Hepatic stellate cell (primary cell): Measurements from ENCODE around the gene LY6G6D.
A peak's percentile ranks its signal among the peaks of the same experiment; 100 is the strongest.
"Not testable (repeated sequence)": the region's sequence is repeated elsewhere in the genome, so short reads cannot be mapped to it uniquely, and the experiment has no call there.

Experiments
- DNase-seq: peaks from one replicate; pipeline ENCODE4 v3.0.0; 2011; ENCODE audit warnings: low spot score

LY6G6D gene

DNA sequence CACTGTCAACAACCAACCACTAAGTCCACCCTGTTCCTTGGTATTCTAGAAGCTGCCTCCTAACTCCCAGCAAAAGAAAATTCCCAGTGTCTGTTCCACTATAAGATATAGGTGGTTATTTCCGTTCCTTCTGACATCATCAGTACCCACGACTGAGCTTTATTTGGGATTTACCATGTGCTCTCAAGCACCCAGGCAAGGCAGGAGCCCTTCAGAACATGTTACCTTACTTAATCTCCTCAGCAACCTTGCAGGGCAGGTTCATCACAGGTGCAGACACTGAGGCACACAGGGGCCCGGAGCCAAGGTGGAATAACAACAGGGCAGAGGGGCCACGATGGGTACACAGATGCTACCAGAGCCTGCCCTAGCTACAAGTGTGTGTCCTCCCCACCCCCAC is 22.8 kb upstream of the LY6G6D start:
- no peak for DNase-seq

DNA sequence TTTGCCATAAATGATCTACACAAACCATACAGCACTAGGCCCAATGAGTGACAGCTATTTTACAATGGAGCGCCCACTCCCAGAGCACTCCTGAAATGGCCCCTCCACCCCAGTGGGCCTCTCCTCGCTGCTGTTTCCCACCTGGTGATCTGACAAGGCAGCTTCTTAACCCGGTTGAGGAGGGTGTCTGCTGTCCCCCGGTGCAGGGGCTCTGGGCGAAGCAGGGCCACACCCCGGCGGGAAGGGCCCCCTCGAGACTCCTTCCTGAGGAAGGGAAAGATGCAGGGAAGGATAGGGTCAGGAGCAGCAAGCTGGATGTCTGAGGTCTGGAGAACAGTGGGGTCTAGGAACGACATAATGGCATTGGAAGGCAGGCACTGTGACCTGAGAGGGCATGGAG is 22.3 kb upstream of the LY6G6D start:
- DNase-seq = no peak

DNA sequence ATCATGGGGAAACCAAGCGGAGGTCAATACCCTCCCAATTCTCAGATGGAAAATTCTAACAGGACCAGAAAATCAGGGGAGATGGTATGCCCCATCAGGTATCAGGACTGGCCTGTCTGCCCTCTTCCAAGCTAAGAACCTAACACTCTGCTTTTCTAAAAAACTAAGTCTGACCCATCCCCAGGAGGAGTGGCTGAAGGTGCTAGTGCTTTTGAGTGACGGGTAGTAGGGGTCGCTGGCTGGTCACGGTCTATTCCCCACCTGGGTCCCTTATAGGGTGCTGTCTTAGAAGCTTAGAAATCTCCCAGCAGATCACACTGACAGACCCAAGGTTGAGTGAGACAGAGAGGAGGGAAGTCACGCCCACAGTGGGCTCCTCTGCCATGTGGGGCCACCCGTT is 21.6 kb upstream of the LY6G6D start:
- no peak for DNase-seq

GRCh38 chr6:31697555-31697954 is 17.6 kb upstream of the LY6G6D start:
- DNase-seq = no peak

DNA sequence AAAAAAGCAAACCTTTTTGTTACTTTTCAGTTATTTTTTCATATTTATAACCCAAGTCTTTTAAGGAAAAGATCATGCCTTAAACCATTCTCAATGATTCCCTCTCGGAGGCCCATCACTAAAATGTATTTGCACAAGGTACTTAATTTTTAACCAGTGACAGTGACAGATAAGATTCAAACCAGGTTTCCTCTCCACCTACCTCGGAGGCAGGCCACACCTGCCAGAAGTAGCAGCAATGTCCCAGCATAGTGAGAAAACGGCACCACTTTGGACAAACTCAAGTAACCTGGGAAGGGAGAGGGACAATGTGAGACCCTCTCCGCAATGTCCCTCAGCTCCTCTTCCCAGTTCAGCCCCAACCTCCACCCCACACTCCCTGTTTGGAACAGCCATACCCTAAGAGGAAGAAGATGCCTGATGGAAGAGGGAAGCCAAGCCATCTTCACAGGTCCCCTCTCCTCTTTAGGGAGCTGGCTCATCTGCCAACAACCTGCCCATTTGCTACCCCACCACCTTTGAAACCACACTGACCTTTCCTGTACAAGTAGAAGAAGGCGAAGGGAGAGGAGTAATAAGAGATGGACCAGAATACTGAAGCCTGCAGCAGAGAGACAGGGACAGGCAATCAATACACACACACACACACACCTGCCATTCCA is 14.3 kb upstream of the LY6G6D start:
- DNase-seq = no peak

DNA sequence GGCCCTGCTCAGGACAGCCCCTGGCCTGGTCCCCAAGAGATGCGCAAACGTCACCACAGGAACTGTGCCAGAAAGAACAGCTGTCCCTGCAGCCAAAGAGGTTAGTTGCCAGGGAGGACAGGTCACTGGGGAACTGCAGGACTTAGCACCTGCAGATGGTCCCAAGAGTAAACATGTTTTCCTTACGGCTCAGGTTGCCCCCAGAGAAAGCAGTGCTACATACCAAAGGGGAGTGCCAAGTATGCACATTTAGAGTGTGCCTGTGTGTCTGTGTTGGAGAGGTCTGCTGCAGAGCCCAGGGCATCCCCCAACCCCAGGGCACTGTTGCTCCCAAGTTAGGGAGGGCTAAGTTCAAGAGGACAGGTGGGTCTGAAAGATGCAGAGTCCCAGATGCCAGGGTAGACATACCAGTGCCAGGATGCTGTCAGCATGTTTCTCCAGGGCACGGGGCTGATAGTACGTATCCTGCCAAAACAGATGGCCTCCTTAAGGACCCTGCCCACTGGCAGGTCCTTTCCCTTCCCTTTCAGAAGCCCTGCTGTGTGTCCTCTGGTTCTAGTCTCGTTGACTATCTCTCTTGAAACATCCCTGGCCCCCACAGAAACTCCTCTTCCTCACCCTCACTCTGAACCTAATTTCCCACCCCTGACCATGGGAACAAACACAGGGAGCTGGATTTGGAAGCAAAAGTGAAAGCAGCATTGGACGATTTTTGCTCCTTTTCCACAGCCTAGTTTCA is 13.3 kb upstream of the LY6G6D start:
- DNase-seq = peak; percentile 70

DNA sequence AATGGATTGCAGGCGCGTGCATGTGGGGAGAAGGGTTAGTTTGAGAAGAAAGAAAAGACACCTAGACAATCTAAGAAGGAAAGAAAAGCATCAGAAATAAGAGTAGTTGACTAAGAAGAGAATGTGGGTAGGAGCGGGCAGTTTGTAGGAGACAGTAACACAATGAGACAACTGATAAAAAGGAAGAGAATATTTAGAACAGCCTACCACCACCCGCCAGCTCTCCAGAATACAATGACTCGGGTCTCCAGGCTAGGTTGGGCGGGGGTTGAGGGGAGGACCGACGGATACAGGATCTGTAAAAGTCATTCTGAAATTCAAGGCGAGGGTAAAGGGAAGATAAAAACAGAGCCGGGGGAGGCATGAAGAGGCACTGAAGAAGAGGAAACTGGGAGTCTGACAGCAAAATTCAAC is 12.7 kb upstream of the LY6G6D start:
- no peak for DNase-seq

DNA sequence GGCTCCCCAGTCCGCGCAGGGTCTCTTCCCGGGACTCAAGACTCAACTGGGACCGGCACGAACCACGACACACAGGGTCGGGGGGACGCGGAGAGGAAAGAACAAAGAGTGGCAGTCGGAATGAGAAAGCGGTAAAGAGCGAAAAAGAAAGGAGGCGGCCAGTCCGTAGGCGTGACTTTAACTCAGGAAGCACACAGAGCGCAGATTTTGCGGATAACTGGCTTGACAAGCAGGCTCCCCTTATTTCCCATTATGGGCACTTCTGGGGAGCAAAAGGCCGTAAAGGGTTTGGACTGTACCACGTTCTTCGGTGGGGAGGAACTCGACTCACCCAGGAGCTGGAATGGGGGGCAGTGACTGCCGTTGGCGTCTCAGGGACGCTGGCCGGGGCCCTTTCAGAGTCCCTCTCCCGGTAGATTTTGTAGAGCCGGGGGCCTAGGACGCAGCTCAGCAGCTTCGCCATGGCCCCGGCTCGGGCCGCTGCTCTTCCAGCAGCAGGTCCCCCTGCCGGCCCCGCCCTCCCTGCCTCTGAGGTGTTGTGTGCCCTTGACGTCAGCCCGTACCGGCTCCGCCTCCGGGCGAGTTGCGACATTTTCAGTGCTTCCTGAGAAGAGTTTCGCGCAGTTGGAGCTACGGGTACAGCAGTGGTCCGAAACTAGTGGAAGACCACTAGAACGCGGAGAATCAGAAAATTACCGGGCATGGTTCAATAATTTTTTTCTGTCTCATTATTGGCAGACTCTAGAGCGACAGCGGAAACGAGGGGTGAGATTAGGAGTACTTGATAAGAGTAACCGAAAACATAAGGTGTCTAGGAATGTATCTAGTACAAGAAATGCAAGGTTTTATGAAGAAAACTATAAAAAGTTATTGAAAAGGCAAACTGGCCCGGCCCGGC is 12.1 kb upstream of the LY6G6D start, which contains the start of gene ABHD16A:
Gene ABHD16A, minus strand, starts transcription at position 506 of the 898 bp plus-strand sequence. Its CDS starts 43 bp downstream, at position 463.
- DNase-seq = peak; percentile 99

GRCh38 chr6:31705931-31706330 is 9.2 kb upstream of the LY6G6D start:
- DNase-seq = no peak

DNA sequence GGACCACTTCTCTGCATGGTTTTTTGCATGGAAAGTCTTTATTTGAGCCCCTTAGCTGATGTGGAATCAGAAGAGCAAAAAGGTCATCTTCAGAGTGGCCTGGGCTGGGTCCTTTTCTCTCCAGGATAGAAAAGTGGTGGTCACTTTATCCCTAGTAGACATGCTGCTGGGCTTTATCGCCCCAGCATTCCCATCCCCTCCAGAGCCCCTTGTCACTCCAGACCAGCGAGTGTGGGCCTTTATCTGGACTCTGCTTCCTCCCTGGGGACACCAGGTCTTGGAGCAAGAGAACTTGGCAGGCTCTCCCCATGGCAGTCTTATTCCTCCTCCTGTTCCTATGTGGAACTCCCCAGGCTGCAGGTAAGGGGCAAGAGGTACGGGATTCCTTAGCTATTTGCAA is 8.5 kb upstream of the LY6G6D start, which contains the start of gene LY6G6F:
Gene LY6G6F, plus strand, starts transcription at position 268 of the 400 bp plus-strand sequence. Its CDS starts 41 bp downstream, at position 309.
- no peak for DNase-seq

- DNase-seq = no peak
Observed at GRCh38 chr6:31707701-31708100, 7.4 kb upstream of the LY6G6D start.

- DNase-seq = no peak
Observed at GRCh38 chr6:31708224-31708623, 6.9 kb upstream of the LY6G6D start.

DNA sequence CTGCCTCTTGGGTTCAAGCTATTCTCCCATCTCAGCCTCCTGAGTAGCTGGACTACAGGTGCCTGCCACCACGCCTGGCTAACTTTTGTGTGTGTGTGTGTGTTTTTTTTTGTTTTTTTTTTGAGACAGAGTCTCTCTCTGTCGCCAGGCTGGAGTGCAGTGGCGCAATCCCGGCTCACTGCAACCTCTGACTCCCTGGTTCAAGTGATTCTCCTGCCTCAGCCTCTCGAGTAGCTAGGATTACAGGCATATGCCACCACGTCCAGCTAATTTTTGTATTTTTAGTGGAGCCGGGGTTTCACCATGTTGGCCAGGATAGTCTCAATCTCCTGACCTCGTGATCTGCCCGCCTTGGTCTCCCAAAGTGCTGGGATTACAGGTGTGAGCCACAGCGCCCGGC is 6.0 kb upstream of the LY6G6D start:
- DNase-seq = not testable (repeated sequence)

GRCh38 chr6:31710523-31711219 is 4.5 kb upstream of the LY6G6D start:
- DNase-seq = no peak

GRCh38 chr6:31711233-31711632 is 3.9 kb upstream of the LY6G6D start:
- no peak for DNase-seq

DNA sequence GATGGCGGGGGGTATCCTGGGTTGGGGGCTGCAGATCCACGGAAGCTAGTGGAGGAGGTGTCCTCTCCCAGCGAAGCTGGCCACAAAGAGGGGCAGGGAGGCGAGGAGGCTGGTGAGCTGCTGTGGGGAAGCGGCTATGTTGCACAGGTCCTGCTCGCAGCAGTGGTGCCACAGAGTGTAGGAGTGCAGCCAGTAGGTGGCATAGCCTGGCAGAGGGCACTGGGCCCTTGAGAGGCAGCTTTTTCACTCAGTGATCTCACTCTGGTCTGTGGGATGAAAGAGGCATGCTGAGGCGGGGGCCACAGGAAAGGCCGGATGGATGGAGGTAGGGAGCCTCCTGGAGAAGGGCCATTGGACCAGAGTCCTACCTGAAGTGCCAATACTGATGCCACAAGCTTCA is 2.9 kb upstream of the LY6G6D start:
- DNase-seq = no peak

- no peak for DNase-seq
Observed at GRCh38 chr6:31713465-31713864, 1.7 kb upstream of the LY6G6D start.

DNA sequence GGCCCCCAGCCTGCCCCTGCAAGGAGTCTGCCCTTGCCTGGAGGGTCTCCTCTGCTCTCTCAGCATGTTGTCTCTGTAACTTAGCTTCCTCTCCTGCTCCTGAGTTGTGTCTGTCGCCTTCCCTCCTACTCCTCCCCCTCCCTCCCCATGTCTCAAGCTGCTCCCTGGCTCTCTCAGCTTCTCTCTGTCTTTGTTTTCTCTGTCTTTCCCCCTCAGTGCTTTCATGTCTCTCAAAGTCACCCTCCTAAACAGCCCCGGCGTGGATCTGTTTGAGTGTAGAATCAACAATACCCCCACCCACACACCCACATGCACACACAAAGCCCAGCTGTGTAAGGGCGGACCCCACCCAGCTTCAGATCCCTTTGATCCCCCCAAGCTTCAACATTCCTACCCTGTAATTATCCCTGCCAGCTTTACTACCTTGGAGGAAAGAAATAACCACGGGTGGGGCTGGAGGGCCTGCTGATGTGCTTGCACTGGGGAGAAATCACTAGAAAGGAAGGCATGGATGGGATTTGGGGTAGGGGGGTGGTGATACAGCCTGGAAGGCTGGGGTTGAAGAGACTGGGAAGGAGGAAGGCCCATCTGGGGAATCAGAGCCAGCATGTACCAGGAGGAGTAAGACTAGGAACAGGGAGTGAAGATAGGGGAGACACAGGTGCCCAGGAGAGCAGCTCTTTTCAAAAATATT is 1.0 kb upstream of the LY6G6D start:
- no peak for DNase-seq

GRCh38 chr6:31717499-31718222 is 2.5 kb downstream of the LY6G6D start:
- DNase-seq = no peak

DNA sequence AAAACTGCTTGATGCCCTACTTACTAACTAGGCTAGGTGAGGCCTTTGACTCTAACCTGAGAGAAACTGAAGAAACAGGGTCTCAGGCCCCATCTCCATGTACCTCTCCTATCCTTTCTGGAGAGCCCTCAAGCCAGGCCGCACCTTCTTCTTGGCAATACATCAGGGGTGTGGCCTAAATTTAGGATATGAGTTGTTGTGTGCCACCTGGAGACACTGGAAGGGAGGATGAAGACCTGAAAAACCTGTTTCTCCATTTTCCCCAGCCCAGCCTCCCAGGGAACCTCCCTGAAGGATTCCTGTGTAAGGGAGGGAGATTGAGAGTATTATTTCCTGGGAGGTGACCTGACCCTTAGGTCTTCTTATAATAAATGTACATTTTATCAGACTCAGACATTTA is 3.1 kb downstream of the LY6G6D start:
- DNase-seq = no peak

DNA sequence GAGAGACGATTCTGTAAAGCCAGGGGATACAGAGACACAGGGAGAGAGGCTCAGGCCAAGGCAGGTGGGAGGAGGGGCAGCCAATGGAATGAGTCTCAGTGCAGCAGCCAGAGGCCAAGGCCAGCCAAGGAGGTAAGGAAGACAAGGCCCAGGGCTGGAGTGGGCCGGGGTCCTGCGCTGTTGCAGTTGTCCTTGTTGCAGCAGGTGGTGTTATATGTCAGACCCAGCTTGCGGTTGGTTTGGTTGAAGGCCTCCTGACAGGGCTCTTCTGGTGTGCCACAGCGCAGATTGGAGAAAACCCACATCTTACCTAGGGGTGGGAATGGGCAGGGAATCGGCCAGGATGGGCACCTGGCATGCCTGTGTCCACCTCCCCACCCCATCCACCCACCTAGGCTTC is 3.9 kb downstream of the LY6G6D start:
- DNase-seq = no peak
